Fibroblast of the aortic adventitia (primary cell): ENCODE measurements around the gene GK. TPM values are rescaled to one million over a fixed set of nuclear protein-coding genes. Genes with fewer than 3 reads are reported as not detected.

Source experiments
- DNase-seq: peaks from one replicate; pipeline ENCODE4 v3.0.0-alpha.2; 2010; ENCODE audit warnings: low read depth
- H3K4me3 ChIP-seq: 2 replicates; pipeline ENCODE4 v1.5.1; 2011; ENCODE audit warnings: low read depth, mild to moderate bottlenecking, control low read depth, low read length, moderate library complexity
- CTCF ChIP-seq: IDR thresholded peaks from 2 replicates; pipeline ENCODE4 v1.5.1; 2011; ENCODE audit warnings: mild to moderate bottlenecking, low read length, control low read depth, inconsistent platforms; ENCODE audit not compliant: insufficient read depth
- small RNA-seq: library from RNA; depleted of rRNA; stranded (forward); fragments of <200 nt; gene quantifications from one replicate; pipeline ENCODE3, GENCODE V24; 2012
- total RNA-seq: library from RNA; depleted of rRNA; stranded (reverse); fragments of >200 nt; gene quantifications from 2 replicates; pipeline ENCODE4 v1.2.3, GENCODE V29; 2012; ENCODE audit warnings: low replicate concordance

The GK gene
- total RNA-seq, 1 donor = 17.7 TPM

GRCh38 chrX:30779453-30780030 lies 126.3 kb downstream of the GK start:
- H3K4me3 ChIP-seq = no peak overlapping the region
- no peak for DNase-seq
- TF ChIP-seq CTCF = no peak

Small RNA genes within 50 kb of the gene (small RNA-seq; reads per million reads assigned to genes)
- gene CKS1BP6 = not detected

Other genes with a start within 250 kb of the GK start
- not detected in 2 replicates for gene TASL, start 75.7 kb upstream of the GK start, total RNA-seq
- gene TAB3, start 235.8 kb downstream of the GK start, total RNA-seq = 13.2 and 19.5 TPM in 2 replicates